Astrocyte (in vitro differentiated cells and primary cell): ENCODE data around the gene KBTBD13. TPM values are rescaled to one million over a fixed set of nuclear protein-coding genes. Genes with fewer than 3 reads are reported as not detected.

Experiments
- DNase-seq: peaks from one replicate; pipeline ENCODE4 v3.0.0-alpha.2; 2010; ENCODE audit warnings: low read depth
- FAIRE-seq: peaks from 2 replicates; lab custom pipeline; 2011; peaks lifted over from hg19 to GRCh38; lab: Jason Lieb, UNC
- H2AFZ ChIP-seq: 2 replicates; pipeline ENCODE4 v1.6.0; 2012; ENCODE audit warnings: low read depth, low read length, inconsistent platforms
- H3K27ac ChIP-seq: 2 replicates; pipeline ENCODE4 v1.5.1; 2011; ENCODE audit warnings: low read depth, low read length, inconsistent platforms
- H3K27me3 ChIP-seq: 2 replicates; pipeline ENCODE4 v1.6.0; 2011; ENCODE audit warnings: low read length, inconsistent platforms; ENCODE audit not compliant: insufficient read depth
- H3K36me3 ChIP-seq: 2 replicates; pipeline ENCODE4 v1.5.1; 2011; ENCODE audit warnings: low read length, inconsistent platforms; ENCODE audit not compliant: insufficient read depth
- H3K4me1 ChIP-seq: 2 replicates; pipeline ENCODE4 v1.5.1; 2011; ENCODE audit warnings: low read length, inconsistent platforms; ENCODE audit not compliant: insufficient read depth
- H3K4me2 ChIP-seq: 2 replicates; pipeline ENCODE4 v1.6.0; 2012; ENCODE audit warnings: low read length, inconsistent platforms
- H3K4me3 ChIP-seq: 2 replicates; pipeline ENCODE4 v1.5.1; 2011; ENCODE audit warnings: low read depth, mild to moderate bottlenecking, low read length, inconsistent platforms; ENCODE audit not compliant: insufficient read depth
- H3K79me2 ChIP-seq: 2 replicates; pipeline ENCODE4 v1.6.0; 2012; ENCODE audit warnings: mild to moderate bottlenecking, low read length, inconsistent platforms; ENCODE audit not compliant: insufficient read depth
- H3K9ac ChIP-seq: 2 replicates; pipeline ENCODE4 v1.6.0; 2012; ENCODE audit warnings: mild to moderate bottlenecking, low read length, inconsistent platforms
- H3K9me3 ChIP-seq: 2 replicates; pipeline ENCODE4 v1.5.1; 2012; ENCODE audit warnings: low read depth, mild to moderate bottlenecking, low read length, inconsistent platforms; ENCODE audit not compliant: insufficient read depth
- H4K20me1 ChIP-seq: 2 replicates; pipeline ENCODE4 v1.6.0; 2012; ENCODE audit warnings: low read length, inconsistent platforms; ENCODE audit not compliant: insufficient read depth
- H3K27ac Mint-ChIP-seq: one replicate; pipeline ENCODE4 v1.8.0; 2021; ENCODE audit warnings: mild to moderate bottlenecking, mixed read lengths; ENCODE audit not compliant: unreplicated experiment
- H3K27me3 Mint-ChIP-seq: one replicate; pipeline ENCODE4 v1.8.0; 2021; ENCODE audit warnings: low read depth, mixed read lengths; ENCODE audit not compliant: unreplicated experiment
- H3K36me3 Mint-ChIP-seq: one replicate; pipeline ENCODE4 v1.8.0; 2021; ENCODE audit warnings: low read depth, mixed read lengths; ENCODE audit not compliant: unreplicated experiment
- H3K4me1 Mint-ChIP-seq: one replicate; pipeline ENCODE4 v1.8.0; 2021; ENCODE audit warnings: low read depth, mixed read lengths; ENCODE audit not compliant: unreplicated experiment
- H3K4me3 Mint-ChIP-seq: one replicate; pipeline ENCODE4 v1.8.0; 2021; ENCODE audit warnings: mild to moderate bottlenecking, moderate library complexity, mixed read lengths; ENCODE audit not compliant: unreplicated experiment
- H3K9me3 Mint-ChIP-seq: one replicate; pipeline ENCODE4 v1.8.0; 2021; ENCODE audit warnings: mild to moderate bottlenecking, mixed read lengths; ENCODE audit not compliant: unreplicated experiment
- EZH2 ChIP-seq: IDR thresholded peaks from 2 replicates; pipeline ENCODE4 v1.6.1; 2012; ENCODE audit warnings: mild to moderate bottlenecking, low read length, inconsistent platforms; ENCODE audit not compliant: insufficient read depth
- total RNA-seq: library from RNA; stranded (reverse); gene quantifications from 2 replicates; pipeline ENCODE4 v1.2.1, GENCODE V29; 2021
- TF ChIP-seq, protein P1 (sequence below): IDR thresholded peaks from 2 replicates; pipeline ENCODE4 v1.5.1; 2011; ENCODE audit warnings: low read depth, mild to moderate bottlenecking, inconsistent platforms, low read length, moderate library complexity; ENCODE audit not compliant: insufficient read depth

KBTBD13 gene
- total RNA-seq, 1 donor from 2014 or later = not detected

DNA sequence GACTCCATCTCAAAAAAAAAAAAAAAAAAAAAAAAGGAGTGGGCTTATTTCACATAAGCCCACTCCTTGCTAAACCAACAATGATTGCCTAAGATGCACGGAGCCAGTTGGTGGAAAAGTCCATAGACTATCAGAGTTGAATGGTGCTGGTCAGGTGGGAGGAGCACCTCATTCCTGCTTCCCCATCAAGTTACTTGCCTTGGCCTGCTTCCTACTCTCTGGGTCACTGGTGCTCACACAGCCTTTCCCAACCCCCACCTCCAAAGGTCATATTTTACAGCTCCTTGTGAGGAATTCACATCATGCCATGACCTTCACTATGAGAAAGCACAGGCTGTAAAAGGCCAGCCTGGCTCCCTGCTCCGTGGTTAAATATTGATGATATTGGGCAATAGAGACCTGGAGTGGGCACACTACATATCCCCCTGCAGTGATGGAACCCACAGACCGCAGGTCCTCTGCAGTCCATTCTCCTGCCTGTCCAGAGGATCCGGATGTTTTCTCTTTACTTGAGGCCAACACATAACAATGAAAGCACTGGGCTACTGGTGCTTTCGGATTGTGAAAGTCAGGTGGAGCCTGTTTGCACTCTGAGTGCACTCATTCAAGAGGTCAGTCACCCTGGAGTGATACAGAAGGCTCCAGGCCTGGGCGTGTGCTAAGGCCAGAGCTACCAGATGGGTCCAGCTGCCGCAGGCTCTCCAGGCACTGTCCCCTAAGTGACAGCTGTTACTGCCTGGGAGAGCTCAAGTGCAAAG lies 31.6 kb upstream of the KBTBD13 start, which contains the start of gene SLC51B:
Gene SLC51B, plus strand, starts transcription at position 664 of the 758 bp plus-strand sequence. CDS start 4,618 bp downstream, outside the sequence.
- Histone ChIP-seq H3K9me3 (no peaks in the 10 kb centered on the region), H3K79me2 (no peaks in the 10 kb centered on the region), H3K36me3 (no peaks in the 10 kb centered on the region), H3K9ac (no peak within 1 kb of the TSS), H2AFZ (no peak within 1 kb of the TSS), H3K27ac (no peak within 1 kb of the TSS), H3K4me3 (no peak within 1 kb of the TSS), H3K4me2 (no peak within 1 kb of the TSS), H4K20me1 (no peaks in the 10 kb centered on the region), H3K4me1 (peaks cover 11% of the 10 kb centered on the region), H3K27me3 (peaks cover 2% of the 10 kb centered on the region)
- H3K9me3 Mint-ChIP-seq = peaks cover 6% of the 10 kb centered on the region
- TF ChIP-seq EZH2 = no peak
- TF ChIP-seq, protein P1, sequence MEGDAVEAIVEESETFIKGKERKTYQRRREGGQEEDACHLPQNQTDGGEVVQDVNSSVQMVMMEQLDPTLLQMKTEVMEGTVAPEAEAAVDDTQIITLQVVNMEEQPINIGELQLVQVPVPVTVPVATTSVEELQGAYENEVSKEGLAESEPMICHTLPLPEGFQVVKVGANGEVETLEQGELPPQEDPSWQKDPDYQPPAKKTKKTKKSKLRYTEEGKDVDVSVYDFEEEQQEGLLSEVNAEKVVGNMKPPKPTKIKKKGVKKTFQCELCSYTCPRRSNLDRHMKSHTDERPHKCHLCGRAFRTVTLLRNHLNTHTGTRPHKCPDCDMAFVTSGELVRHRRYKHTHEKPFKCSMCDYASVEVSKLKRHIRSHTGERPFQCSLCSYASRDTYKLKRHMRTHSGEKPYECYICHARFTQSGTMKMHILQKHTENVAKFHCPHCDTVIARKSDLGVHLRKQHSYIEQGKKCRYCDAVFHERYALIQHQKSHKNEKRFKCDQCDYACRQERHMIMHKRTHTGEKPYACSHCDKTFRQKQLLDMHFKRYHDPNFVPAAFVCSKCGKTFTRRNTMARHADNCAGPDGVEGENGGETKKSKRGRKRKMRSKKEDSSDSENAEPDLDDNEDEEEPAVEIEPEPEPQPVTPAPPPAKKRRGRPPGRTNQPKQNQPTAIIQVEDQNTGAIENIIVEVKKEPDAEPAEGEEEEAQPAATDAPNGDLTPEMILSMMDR = no peak
- DNase-seq (no peak), FAIRE-seq (no peak)
- H3K4me3 Mint-ChIP-seq = no peak within 1 kb of the TSS
- H3K36me3 Mint-ChIP-seq = no peaks in the 10 kb centered on the region
- H3K27ac Mint-ChIP-seq = no peak within 1 kb of the TSS
- peaks cover 20% of the 10 kb centered on the region for H3K27me3 Mint-ChIP-seq
- peaks cover 9% of the 10 kb centered on the region for H3K4me1 Mint-ChIP-seq

- no peak for FAIRE-seq
- Histone ChIP-seq H3K27ac (no peak overlapping the region), H3K9me3 (no peaks in the 10 kb centered on the region), H3K4me2 (no peak overlapping the region), H3K79me2 (no peaks in the 10 kb centered on the region), H3K27me3 (no peaks in the 10 kb centered on the region), H3K9ac (no peak overlapping the region), H2AFZ (no peak overlapping the region), H3K36me3 (no peaks in the 10 kb centered on the region), H3K4me3 (no peak overlapping the region), H3K4me1 (peaks cover 16% of the 10 kb centered on the region), H4K20me1 (no peaks in the 10 kb centered on the region)
- TF ChIP-seq, protein P1 = no peak
- no peak for TF ChIP-seq EZH2
- no peaks in the 10 kb centered on the region for H3K36me3 Mint-ChIP-seq
- DNase-seq = no peak
- peaks cover 27% of the 10 kb centered on the region for H3K27me3 Mint-ChIP-seq
- H3K27ac Mint-ChIP-seq = no peak overlapping the region
- H3K4me3 Mint-ChIP-seq = no peak overlapping the region
- H3K4me1 Mint-ChIP-seq = peaks cover 9% of the 10 kb centered on the region
- no peaks in the 10 kb centered on the region for H3K9me3 Mint-ChIP-seq
Observed at GRCh38 chr15:65048241-65048640, 28.3 kb upstream of the KBTBD13 start.

DNA sequence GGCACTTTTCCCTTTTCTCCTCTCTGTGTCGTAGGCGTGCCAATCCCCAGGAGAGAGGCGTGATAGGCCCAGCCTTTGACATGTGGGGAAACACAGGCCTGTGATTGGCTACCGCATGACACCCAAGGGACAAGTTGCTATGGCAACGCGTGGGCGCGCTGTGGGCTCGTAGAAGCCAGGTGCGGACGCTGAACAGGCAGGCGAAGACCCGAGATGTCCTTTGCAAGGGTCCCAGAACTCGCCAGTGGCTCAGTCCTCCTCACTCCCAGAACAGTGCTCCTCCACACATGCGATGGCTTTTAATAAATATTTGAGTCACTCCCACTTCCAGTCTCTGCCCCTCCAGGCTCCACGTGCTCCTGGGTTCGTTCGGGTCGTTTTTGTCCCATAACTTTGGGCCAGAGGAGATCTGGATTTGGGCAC lies 27.1 kb upstream of the KBTBD13 start:
- Mint-ChIP-seq H3K36me3 (no peaks in the 10 kb centered on the region), H3K27ac (no peak overlapping the region), H3K4me1 (peaks cover 4% of the 10 kb centered on the region), H3K4me3 (no peak overlapping the region), H3K9me3 (no peaks in the 10 kb centered on the region), H3K27me3 (peaks cover 27% of the 10 kb centered on the region)
- no peaks in the 10 kb centered on the region for H3K27me3 ChIP-seq
- H3K9ac ChIP-seq = peak overlapping the region; percentile 26
- no peaks in the 10 kb centered on the region for H4K20me1 ChIP-seq
- H3K4me1 ChIP-seq = peaks cover 11% of the 10 kb centered on the region
- no peaks in the 10 kb centered on the region for H3K9me3 ChIP-seq
- FAIRE-seq (no peak), DNase-seq (peak; percentile 88)
- no peaks in the 10 kb centered on the region for H3K36me3 ChIP-seq
- H3K4me3 ChIP-seq = peak overlapping the region; percentile 52
- no peaks in the 10 kb centered on the region for H3K79me2 ChIP-seq
- no peak overlapping the region for H3K27ac ChIP-seq
- TF ChIP-seq, protein P1 = no peak
- no peak for TF ChIP-seq EZH2
- H2AFZ ChIP-seq = peak overlapping the region; percentile 67
- peak overlapping the region; percentile 86 for H3K4me2 ChIP-seq
